NCI-H2227 treated with DMSO at 0.1 percent for 48 hours (cell line): ENCODE results near the gene ERCC2.
"Not testable (repeated sequence)": the region's sequence is repeated elsewhere in the genome, so short reads cannot be mapped to it uniquely, and the experiment has no call there.

Experiments
- DNase-seq: peaks from one replicate; lab custom pipeline; 2025; lab: John Stamatoyannopoulos, UW

The ERCC2 gene

GRCh38 chr19:45333609-45334303 is 36.6 kb downstream of the ERCC2 start:
- DNase-seq: no peak

GRCh38 chr19:45331411-45331810 is 39.0 kb downstream of the ERCC2 start:
- DNase-seq: no peak

GRCh38 chr19:45327404-45328143 is 42.8 kb downstream of the ERCC2 start:
- no peak for DNase-seq

GRCh38 chr19:45324349-45324907 is 45.9 kb downstream of the ERCC2 start:
- no peak for DNase-seq

GRCh38 chr19:45323671-45324081 is 46.7 kb downstream of the ERCC2 start:
- no peak for DNase-seq

GRCh38 chr19:45322744-45323281 is 47.6 kb downstream of the ERCC2 start, which contains the start of gene CKM:
CKM (minus strand) TSS chr19:45322875; CDS start chr19:45319713, 3,162 bp downstream.
- DNase-seq: no peak

- DNase-seq: peak; percentile 14
Measured at GRCh38 chr19:45322311-45322710, 48.1 kb downstream of the ERCC2 start.

- DNase-seq: no peak
Measured at GRCh38 chr19:45321848-45322247, 48.5 kb downstream of the ERCC2 start.

GRCh38 chr19:45320997-45321775 is 49.2 kb downstream of the ERCC2 start:
- DNase-seq: no peak

GRCh38 chr19:45315304-45315703 is 55.1 kb downstream of the ERCC2 start:
- no peak for DNase-seq

GRCh38 chr19:45314708-45315245 is 55.6 kb downstream of the ERCC2 start:
- DNase-seq: no peak

GRCh38 chr19:45312285-45312684 is 58.1 kb downstream of the ERCC2 start:
- not testable (repeated sequence) for DNase-seq

- DNase-seq: no peak
Measured at GRCh38 chr19:45311621-45312020, 58.8 kb downstream of the ERCC2 start.

- not testable (repeated sequence) for DNase-seq
Measured at GRCh38 chr19:45309322-45309721, 61.1 kb downstream of the ERCC2 start.

GRCh38 chr19:45307361-45307760 is 63.0 kb downstream of the ERCC2 start:
- no peak for DNase-seq

- DNase-seq: no peak
Measured at GRCh38 chr19:45306518-45307027, 63.8 kb downstream of the ERCC2 start.

- no peak for DNase-seq
Measured at GRCh38 chr19:45306040-45306439, 64.3 kb downstream of the ERCC2 start.

GRCh38 chr19:45305421-45305820 is 65.0 kb downstream of the ERCC2 start:
- DNase-seq: no peak

GRCh38 chr19:45305007-45305406 is 65.4 kb downstream of the ERCC2 start:
- no peak for DNase-seq

- DNase-seq: no peak
Measured at GRCh38 chr19:45304141-45304926, 66.0 kb downstream of the ERCC2 start.
